ENCODE measurements around the gene ZNF668. TPM values are rescaled to one million over a fixed set of nuclear protein-coding genes. Genes with fewer than 3 reads are reported as not detected.

Gene ZNF668
- total and polyA plus RNA-seq, 2 of the 4 experiments (the other 2 are of a cell fraction): 4.5 to 11.6 TPM

DNA sequence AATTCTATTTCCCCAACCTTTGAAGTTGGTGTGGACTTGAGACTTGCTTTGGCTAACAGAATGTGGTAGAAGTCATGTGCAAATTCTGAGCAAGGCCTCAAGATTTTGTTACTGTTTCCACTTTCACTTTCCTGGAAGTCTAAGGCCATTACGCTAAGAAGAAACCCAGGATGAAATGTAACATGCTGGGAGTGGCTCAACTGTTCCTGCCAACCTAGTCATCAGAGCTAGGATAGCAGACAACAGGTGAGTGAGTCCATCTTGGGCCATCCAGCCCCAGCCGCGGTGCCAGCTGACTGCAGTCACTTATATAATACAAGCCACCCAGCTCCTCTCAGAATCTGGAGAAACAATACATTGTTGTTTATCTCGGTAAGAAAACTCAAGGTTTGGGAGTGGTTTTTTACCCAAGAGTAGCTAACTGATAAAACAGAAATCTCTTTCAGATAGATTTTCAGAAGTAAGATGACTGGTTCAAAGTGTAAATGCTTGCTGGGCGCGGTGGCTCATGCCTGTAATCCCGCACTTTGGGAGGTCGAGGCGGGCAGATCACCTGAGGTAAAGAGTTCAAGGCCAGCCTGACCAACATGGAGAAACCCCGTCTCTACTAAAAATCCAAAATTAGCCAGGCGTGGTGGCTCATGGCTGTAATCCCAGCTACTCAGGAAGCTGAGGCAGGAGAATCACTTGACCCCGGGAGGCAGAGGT, 51.3 kb downstream of the ZNF668 start:
- Histone ChIP-seq H3K4me3 (ENCODE audit: insufficient read depth, low read depth, low read length) (no peak overlapping the region), H4K20me1 (ENCODE audit: insufficient read depth, low read length) (no peaks in the 10 kb centered on the region), H4K91ac (ENCODE audit: insufficient read depth, low read depth, low read length) (no peak overlapping the region), H2BK5ac (ENCODE audit: low read depth, low read length, poor library complexity, severe bottlenecking) (no peak overlapping the region), H2BK120ac (ENCODE audit: low read depth, low read length) (no peak overlapping the region), H3K18ac (ENCODE audit: low read depth, low read length) (no peak overlapping the region), H4K8ac (ENCODE audit: low read depth in 2 of 2, low read length in 2 of 2) (no peak overlapping the region), H3K27ac (ENCODE audit: insufficient read depth, low read length) (no peak overlapping the region), H2AK9ac (replicated peaks; ENCODE audit: low read depth, low read length, poor library complexity) (no peak overlapping the region), H2BK20ac (ENCODE audit: low read depth, low read length) (no peak overlapping the region), H3K4me2 (ENCODE audit: low read depth, low read length) (no peak overlapping the region), H3K9ac (ENCODE audit: low read depth, low read length) (no peak overlapping the region), H3K56ac (ENCODE audit: extremely low read depth, insufficient read depth, low read length) (no peak overlapping the region), H3K4ac (ENCODE audit: low read depth, low read length) (no peak overlapping the region), H2AFZ (replicated peaks; ENCODE audit: low read length, poor library complexity) (no peak overlapping the region), H3K9me1 (ENCODE audit: insufficient read depth, low read length) (no peaks in the 10 kb centered on the region), H3K27me3 (ENCODE audit: control insufficient read depth, insufficient read depth, low read length) (no peaks in the 10 kb centered on the region), H3K36me3 (ENCODE audit: control insufficient read depth, insufficient read depth, low read length) (no peaks in the 10 kb centered on the region), H2BK15ac (ENCODE audit: low read depth, low read length) (no peak overlapping the region), H2AK5ac (ENCODE audit: low read depth, low read length) (no peak overlapping the region), H4K5ac (ENCODE audit: low read depth, low read length) (no peak overlapping the region), H3K9me3 (ENCODE audit: control insufficient read depth, insufficient read depth, low read length) (no peaks in the 10 kb centered on the region), H3K4me1 (ENCODE audit: control insufficient read depth, insufficient read depth, low read length) (no peaks in the 10 kb centered on the region), H3K14ac (replicated peaks; ENCODE audit: low read depth, low read length) (no peak overlapping the region), H3K79me1 (ENCODE audit: low read depth in 1 of 2, low read length in 2 of 2) (no peaks in the 10 kb centered on the region), H3K23ac (ENCODE audit: low read depth, low read length) (no peak overlapping the region)
- in situ Hi-C loops (cut with MboI; ENCODE audit: low sequenced_read_pairs) (no loop called here), dilution Hi-C loops (cut with HindIII; ENCODE audit: low sequenced_read_pairs, unreplicated experiment) (no loop called here), intact Hi-C loops (cut with micrococcal nuclease) (no loop called here)
- POLR2A ChIA-PET (ENCODE audit: unreplicated experiment): interaction anchor here (0.7 kb wide), 1 partner anchor 160 kb away, joined by 6 read pairs; no protein-coding TSS in a partner anchor
- no TSS peak for BruUV-seq (replicated peaks)
- CTCF ChIA-PET: no interaction called here
- TF ChIP-seq, protein P1, sequence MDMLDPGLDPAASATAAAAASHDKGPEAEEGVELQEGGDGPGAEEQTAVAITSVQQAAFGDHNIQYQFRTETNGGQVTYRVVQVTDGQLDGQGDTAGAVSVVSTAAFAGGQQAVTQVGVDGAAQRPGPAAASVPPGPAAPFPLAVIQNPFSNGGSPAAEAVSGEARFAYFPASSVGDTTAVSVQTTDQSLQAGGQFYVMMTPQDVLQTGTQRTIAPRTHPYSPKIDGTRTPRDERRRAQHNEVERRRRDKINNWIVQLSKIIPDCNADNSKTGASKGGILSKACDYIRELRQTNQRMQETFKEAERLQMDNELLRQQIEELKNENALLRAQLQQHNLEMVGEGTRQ (IDR thresholded peaks at IDR 0.05; ENCODE audit: low read depth, low read length): no peak
- no peak for TF ChIP-seq SMC3 (IDR thresholded peaks at IDR 0.05; ENCODE audit: low read depth, low read length)
- TF ChIP-seq FOS (IDR thresholded peaks at IDR 0.05; ENCODE audit: low read depth, low read length): no peak
- no peak for TF ChIP-seq POLR2A (IDR thresholded peaks at IDR 0.05; ENCODE audit: low read depth, low read length)
- TF ChIP-seq, protein P2, sequence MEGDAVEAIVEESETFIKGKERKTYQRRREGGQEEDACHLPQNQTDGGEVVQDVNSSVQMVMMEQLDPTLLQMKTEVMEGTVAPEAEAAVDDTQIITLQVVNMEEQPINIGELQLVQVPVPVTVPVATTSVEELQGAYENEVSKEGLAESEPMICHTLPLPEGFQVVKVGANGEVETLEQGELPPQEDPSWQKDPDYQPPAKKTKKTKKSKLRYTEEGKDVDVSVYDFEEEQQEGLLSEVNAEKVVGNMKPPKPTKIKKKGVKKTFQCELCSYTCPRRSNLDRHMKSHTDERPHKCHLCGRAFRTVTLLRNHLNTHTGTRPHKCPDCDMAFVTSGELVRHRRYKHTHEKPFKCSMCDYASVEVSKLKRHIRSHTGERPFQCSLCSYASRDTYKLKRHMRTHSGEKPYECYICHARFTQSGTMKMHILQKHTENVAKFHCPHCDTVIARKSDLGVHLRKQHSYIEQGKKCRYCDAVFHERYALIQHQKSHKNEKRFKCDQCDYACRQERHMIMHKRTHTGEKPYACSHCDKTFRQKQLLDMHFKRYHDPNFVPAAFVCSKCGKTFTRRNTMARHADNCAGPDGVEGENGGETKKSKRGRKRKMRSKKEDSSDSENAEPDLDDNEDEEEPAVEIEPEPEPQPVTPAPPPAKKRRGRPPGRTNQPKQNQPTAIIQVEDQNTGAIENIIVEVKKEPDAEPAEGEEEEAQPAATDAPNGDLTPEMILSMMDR (conservative IDR thresholded peaks at IDR 0.05; ENCODE audit: low read depth, low read length): no peak
- no peak for TF ChIP-seq CHD1 (IDR thresholded peaks at IDR 0.05; ENCODE audit: low read depth, low read length)
- no peak for TF ChIP-seq RFX5 (IDR thresholded peaks at IDR 0.05; ENCODE audit: low read depth, low read length)
- no peak for TF ChIP-seq MXI1 (IDR thresholded peaks at IDR 0.05; ENCODE audit: borderline replicate concordance, low read depth, low read length)
- TF ChIP-seq NFE2L2 (IDR thresholded peaks at IDR 0.05; ENCODE audit: low read depth, low read length): no peak
- TF ChIP-seq MAZ (IDR thresholded peaks at IDR 0.05; ENCODE audit: borderline replicate concordance, low read depth, low read length): no peak
- TF ChIP-seq BHLHE40 (IDR thresholded peaks at IDR 0.05; ENCODE audit: low read depth, low read length): no peak
- no peak for TF ChIP-seq MAFK (IDR thresholded peaks at IDR 0.05; ENCODE audit: low read depth, low read length)
- TF ChIP-seq RAD21 (IDR thresholded peaks at IDR 0.05; ENCODE audit: low read length): no peak
- 93% methylated on average over 3 of the region's 12 CpGs; no CpG with 5 or more reads in 1 of the 2 experiments for whole genome bisulfite sequencing, 2 experiments (ENCODE audit: extremely low coverage in 2 of 2, insufficient read length in 1 of 2)
- DNase-seq (no peak), ATAC-seq (ENCODE audit: low read depth) (no peak)

Data from IMR-90 (cell line).